ENCODE results near the gene STC2. TPM values are rescaled to one million over a fixed set of nuclear protein-coding genes. Genes with fewer than 3 reads are reported as not detected.

The STC2 gene
- total RNA-seq, 1 donor from 2014 or later, result 10.4 TPM

DNA sequence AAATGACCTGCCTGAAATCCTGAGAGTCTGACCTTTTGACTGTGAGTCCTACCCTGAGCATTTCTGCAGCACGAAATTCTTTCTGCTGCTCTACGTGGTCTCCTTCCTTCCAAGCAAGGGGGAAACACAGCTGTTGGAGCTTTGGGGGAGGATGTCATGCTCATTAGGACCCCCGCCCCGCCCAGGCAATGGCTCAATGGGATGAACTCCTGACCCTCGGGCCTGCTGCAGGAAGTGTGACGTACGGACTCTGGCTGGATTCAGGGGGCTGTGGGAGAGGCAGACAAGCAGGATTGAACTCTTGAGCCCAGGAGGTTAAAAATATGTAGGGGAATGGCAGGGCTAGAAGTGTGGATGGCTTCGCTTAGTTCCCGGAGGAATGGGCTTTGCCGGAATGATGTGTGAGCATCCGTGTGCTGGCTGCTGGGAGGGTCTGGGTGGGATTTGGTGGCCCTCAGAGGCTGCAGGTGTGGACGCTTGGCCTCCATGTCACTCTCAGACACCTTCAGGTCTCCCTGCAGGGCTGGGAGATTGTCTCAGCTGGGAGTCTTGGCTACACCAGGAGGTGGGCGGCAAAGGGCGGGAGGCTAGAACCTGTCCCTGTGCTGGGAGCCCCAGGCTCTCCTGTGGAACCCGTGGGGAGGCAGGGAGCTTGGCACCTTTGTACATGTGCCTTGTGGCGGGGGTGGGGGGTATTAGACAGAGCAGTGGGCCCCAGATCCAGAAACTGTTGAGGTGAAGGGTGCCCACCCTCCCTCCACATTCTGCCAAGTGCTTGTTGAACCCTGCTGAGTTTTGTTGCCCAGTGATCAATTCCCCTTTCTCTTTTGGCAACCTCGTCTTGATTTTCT lies 26.3 kb downstream of the STC2 start:
- DNase-seq (ENCODE audit: missing footprints), result no peak
- intact Hi-C loops (cut with DNase I), result no loop called here
- ATAC-seq, result no peak

DNA sequence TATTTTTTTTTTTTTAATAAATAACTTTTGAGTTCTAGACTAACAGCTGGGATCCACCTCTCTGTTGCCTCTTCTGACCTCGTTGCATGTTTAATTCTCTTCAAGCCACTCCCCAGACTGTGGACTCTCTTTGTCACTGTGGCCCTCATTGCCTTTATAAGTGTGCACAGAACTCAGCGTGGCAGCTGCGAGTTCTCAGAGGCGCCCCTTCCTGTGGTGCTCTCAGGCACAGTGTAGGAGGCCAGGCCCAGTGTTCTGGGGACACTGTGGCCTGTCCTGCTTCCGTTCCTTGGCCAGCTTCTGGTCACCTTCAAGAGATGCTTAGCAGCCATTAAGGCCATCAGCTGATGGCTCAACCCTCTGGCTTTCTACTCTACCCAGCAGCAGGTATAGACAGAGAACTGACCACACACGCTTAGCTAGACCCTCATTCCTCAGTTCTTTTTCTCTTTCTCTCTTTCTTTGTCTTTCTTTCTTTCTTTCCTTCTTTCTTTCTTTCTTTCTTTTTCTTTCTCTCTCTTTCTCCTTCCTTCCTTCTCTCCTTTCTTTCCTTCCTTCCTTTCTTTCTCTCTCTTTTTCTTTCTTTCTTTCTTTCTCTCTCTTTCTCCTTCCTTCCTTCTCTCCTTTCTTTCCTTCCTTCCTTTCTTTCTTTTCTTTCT lies 27.7 kb downstream of the STC2 start:
- intact Hi-C loops (cut with DNase I), result no loop called here
- ATAC-seq, result no peak
- DNase-seq (ENCODE audit: missing footprints), result no peak

DNA sequence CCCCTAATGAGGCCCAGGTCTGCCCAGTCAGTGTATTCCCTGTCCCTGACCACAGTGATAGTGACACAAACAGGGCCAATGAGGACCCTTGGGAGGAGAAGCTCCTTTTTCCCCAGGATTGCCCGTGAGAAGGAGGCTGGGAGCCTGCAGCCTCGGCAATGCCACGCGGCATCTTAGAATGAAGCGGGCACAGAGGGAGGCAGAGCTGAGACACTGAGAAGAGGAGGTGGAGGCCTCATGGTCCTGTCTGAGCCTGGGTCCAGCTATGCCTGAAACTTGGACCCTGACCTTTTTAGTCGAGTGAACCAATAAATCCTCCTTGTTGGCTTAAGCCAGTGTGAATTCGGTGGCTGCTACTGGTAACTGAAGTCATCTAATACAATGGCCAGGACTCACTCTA lies 28.4 kb downstream of the STC2 start:
- DNase-seq (ENCODE audit: missing footprints) (no peak), ATAC-seq (no peak)
- intact Hi-C loops (cut with DNase I), result loop anchor here (10.0 kb wide), 1 partner anchor 195 kb away; no protein-coding TSS in a partner anchor

DNA sequence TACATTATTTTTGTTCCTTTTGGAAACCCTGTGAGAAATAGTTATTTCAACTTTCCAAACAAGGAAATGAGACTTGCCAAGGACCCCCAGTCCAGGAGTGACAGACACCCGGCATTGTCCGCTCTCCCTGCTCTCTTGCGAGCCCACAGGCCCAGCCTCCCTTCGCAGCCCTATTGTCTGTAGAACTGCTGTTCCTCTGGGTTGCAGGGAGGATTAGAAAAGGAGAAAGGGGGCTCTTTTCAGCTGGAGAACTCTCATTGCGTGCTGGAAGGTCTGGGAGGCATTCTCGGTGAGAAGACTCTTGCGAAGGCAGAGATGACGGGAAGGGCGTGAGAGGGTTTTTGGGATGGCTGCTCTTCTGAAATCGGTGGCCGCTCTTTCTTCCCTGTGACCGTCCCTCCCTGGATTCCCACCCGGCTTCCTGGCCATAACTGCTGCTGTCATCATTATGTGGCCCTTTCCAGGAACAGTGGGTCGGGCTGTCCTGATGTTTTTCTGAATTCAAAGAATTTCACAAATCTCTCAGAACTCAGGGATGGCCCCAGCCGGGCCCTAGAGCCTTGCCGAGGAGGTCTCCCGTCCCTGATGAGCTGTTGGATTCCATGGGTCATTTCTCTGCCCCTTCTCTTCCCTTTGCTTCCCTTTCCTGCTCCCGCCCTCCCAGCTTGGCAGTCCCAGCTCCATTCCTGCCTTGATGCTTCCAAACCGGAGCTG lies 29.8 kb downstream of the STC2 start:
- ATAC-seq (no peak), DNase-seq (ENCODE audit: missing footprints) (no peak)
- intact Hi-C loops (cut with DNase I), result loop anchor here (10.0 kb wide), 1 partner anchor 196 kb away; no protein-coding TSS in a partner anchor

DNA sequence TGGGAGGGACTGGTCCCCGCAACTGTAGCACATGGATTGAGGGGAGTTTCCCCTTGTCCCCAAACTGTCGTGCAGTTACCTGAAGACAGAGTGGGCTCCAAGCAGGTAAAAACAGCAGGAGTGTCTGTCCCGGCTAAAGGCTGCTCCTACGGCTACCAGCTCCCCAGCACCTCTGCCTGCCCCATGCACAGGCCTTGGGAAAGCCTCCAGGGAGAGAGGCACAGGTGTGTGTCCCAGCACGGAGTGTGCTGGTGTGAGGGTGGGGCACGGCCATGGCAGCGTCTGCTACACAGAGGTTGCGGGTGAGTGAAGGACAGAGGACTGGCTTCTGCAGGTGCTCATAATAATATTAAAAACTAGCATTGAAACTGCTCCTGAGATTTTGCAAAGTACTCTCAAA lies 30.4 kb downstream of the STC2 start:
- DNase-seq (ENCODE audit: missing footprints), result no peak
- ATAC-seq, result no peak
- intact Hi-C loops (cut with DNase I), result loop anchor here (10.0 kb wide), 1 partner anchor 197 kb away; no protein-coding TSS in a partner anchor

DNA sequence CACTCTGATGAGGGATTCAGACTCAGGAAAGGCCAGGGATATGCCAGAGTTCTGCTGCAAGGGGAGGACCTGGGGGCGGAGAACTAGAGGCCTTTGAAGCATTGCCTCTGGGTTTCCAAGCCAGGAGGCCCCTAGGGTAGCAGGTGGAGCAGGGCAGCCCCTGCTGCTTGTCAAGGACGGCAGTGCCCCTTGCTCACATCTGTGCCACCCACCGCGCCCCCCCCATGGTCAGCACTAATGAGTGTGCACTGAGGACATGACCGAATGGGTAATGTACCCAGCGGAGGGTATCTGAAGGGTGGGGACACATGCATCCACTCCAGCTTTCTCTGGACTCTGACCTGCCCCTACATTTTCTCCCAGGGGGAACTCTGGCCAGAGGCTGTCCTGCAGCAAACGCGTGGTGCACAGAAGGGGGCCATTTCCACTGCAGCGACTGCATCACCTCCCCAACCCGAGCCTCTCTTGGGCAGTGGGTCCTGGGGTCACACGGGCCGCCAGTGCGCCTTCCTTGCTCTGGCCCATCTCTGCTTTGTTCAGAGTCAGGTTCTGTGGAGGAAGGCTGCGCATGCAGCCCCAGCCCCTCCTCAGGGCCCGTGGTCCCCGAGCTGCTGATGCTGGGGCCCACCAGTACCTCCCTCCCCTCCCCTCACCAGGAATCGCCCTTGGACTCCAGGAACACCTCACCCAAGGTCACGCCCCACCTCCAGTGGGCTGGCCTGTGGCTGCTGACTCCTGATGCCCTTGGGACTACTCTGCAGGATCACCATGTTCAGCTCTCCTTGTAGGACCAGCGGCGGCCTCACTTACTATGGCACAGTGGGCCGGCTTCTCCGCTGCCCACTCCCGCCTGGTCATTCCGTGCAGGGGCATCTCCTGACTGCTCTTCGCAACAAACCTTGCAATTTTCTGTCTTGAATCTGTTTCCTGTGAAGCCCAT lies 31.2 kb downstream of the STC2 start:
- DNase-seq (ENCODE audit: missing footprints), result no peak
- peak; percentile 29 for ATAC-seq
- intact Hi-C loops (cut with DNase I), result loop anchor here (10.0 kb wide), 1 partner anchor 198 kb away; no protein-coding TSS in a partner anchor

DNA sequence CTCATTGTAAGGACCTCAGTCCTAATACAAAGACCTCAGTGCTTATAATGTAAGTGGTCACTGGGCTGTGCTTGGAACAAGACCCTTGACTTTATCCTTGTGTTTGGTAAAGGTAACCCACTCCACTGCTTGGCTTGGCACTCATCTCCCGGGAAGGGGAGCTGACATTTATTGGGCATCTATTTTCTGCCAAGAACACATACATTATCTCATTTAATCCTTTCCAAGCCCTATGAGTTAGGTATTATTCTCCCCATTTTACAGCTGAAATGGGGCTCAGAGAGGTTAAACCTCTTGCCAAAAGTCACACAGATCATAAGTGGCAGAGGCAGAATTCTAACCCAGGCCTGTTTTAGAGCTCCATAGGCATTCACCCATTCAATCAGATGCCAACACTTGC lies 32.4 kb downstream of the STC2 start:
- intact Hi-C loops (cut with DNase I), result loop anchor here (2.0 to 10.0 kb wide), 2 partner anchors 199 to 277 kb away; no protein-coding TSS in a partner anchor
- no peak for ATAC-seq
- DNase-seq (ENCODE audit: missing footprints), result no peak

DNA sequence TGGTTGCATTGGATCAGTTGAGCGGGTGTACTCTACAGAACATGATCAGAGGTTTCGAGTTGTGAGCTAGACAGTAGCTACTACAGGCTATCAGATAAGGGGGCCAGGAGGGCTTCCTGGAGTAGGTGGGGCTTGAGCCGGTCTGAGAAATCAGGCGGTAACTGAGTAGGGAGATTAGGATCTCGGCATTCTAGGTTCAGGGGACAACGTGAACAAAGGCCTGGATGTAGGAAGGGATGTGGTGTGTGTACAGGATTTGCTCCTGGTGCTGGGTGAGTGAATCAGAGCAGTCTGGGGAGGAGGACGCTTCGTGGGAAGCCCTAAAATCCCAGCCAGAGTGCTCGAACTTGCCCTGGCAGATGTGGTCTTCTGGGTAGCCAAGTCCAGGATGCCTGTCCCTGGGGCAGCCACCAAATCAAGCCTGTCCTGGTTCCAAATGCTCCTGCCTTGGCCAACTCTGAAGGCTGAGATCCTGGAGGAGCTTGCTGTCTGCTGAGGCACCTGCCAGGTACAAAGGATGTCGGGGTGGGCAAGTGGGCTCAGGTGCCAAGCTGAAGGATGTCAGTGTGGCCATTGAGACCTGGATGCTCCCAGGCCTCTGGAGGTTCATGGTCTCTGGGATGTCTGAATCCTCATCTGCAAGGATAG lies 33.4 kb downstream of the STC2 start:
- ATAC-seq (no peak), DNase-seq (ENCODE audit: missing footprints) (no peak)
- intact Hi-C loops (cut with DNase I), result loop anchor here (1.0 to 10.0 kb wide), 3 partner anchors 38 to 278 kb away; no protein-coding TSS in a partner anchor

DNA sequence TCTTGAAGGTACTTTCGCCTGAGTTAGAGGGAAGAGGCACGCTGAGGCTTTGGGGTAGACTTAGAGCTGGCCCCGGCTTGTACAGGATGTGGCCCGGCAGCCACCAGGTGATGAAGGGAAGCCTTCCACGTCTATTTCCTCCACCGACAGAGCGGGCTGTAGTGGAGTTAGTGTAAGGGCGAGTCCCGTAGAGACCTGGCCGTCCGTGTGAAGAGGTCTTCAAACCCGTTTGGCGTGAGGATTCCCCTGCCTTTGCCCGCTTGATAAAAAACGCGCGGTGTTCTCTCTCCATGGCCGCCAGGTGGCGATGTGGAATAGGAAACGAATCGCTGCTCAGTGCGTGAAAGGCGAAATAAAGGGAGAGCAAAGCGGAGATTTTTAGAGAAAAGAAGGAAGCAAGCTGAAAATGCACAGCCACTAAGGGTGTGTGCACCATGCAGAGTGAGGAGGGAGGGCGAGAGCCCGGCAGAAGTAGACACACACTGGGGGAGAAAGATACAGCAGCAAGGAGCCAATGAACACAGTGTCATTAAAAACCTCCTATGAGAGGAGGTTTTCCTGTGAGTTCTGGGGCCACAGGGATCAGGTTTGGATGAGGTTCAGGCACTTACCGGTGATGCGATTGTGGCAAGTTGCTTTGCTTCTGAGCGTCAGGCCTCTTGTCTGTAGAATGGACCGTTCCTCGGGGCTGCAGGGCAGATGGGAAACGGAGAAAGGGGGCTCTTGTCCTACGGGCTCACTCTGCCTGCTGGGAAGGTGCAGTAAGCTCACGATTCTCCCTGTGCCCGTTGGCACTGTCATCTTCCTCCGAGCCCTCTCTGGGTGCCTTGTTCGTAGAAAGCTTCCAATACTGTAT lies 34.2 kb downstream of the STC2 start:
- ATAC-seq (peak; percentile 55), DNase-seq (ENCODE audit: missing footprints) (peak; percentile 89)
- intact Hi-C loops (cut with DNase I), result loop anchor here (1.0 to 10.0 kb wide), 3 partner anchors 38 to 279 kb away; no protein-coding TSS in a partner anchor

DNA sequence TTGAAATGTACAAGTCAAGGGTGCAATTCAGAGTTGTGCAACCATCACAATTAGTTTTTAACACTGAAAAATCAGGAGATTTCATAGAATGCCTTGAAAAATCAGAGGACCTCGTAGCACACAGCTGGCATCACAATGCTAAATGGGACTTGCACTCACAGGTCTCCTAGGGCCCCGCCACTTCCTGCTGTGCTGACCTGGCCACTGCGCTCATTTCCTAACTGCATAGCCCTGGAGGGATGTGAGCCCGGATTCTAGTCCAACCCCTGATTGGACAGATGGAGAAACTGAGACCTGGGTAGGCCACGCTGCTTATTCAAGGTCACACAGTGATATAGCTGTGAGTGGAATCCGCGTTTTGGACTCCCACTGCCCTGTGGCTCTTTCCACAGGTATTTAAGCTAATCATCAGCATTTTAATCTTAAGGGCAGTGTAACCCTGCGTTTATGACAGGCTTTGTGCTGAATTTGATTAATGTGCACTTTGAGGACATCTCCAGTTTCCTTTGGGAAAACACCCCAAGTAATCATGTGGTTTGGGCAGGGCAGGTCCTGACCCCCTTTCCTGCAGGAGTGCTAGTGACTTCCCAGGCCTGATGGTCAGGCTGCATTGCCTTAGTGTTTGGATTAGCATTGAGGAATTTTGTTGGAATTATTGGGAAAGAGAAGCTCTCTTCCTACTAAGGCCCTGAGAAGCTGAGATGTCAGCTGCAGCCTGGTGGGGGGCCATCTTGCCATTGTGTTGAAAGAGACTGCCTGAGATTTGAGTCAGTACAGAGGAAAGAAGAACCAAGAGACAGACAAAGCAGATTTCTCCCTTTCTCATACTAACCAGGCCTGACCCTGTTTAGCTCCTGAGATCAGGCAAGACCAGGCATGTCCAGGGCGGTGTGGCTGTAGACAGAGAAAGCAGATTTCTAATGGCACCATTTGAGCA lies 36.2 kb downstream of the STC2 start:
- no peak for ATAC-seq
- intact Hi-C loops (cut with DNase I), result loop anchor here (10.0 kb wide), 1 partner anchor 203 kb away; no protein-coding TSS in a partner anchor
- DNase-seq (ENCODE audit: missing footprints), result no peak

DNA sequence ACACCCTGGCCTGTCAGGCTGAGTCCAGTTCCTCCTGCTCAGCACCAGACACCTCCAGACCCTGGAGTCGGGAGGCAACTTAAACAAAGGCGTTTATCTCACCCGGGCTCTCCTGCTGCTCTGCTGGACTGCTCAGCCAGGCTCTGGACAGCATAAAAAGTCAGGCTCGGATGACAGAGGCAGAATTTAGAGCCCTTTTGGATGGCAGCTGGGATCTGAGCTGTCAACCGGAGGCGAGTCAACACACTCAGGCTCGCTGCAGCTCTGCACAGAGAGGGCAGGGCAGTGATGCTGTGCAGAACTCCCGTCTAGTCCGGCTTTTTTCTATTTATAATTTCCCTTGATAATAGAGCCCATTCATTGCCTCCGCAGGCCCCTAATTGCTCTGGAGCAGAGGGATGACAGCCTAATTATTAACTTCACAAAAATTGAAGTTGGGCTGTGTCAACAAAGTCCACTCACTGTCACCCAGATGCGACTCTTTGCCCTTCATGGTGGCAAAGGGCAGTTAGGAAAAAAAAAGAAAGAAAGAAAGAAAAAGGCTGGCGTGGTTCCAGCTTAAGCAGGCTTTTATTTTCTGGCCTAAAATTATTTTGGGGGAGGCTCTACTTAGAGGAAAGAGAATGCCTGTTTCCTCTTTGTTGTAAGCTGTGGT lies 37.6 kb downstream of the STC2 start:
- DNase-seq (ENCODE audit: missing footprints), result no peak
- intact Hi-C loops (cut with DNase I), result loop anchor here (10.0 kb wide), 1 partner anchor 204 kb away; no protein-coding TSS in a partner anchor
- peak; percentile 65 for ATAC-seq

DNA sequence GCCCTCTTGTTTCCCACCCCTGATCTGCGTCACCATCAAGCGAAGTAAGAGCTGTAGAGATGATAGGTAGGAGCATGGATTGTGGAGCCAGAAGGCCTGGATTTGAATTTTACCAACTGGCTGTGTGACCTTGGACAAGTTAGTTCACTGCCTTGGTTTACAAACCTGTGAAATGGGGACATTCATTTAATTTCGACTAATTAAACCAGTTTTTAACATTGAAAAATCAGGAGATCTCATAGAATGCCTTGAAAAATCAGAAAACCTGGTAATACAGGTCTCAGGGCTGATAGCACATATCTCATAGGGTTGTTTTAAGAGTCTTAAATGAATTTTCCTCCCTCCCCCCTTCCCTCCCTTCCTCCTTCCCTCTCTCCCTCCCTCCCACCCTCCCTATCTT lies 38.8 kb downstream of the STC2 start:
- intact Hi-C loops (cut with DNase I), result loop anchor here (10.0 kb wide), 1 partner anchor 575 kb away; no protein-coding TSS in a partner anchor
- ATAC-seq (no peak), DNase-seq (ENCODE audit: missing footprints) (no peak)

DNA sequence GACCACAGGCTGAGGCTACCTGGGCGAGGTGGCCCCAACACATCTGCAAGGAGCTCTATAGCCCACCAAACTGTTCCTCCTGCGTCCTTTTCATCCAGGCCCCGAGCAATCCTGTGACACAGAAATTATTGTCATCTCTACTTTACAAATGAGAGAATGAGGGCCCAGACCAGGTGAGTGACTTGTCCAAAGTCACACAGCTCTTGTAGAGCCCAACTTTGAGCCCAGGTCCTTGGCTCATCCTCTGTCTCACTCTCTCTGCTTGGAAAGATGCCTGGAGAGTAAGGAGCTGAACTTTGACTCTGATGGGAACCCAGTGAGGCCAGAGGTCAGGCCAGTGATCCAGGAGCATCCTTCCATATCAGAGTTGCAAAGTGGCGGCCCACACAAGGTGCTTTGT lies 39.6 kb downstream of the STC2 start:
- DNase-seq (ENCODE audit: missing footprints), result no peak
- ATAC-seq, result no peak
- intact Hi-C loops (cut with DNase I), result loop anchor here (10.0 kb wide), 1 partner anchor 574 kb away; no protein-coding TSS in a partner anchor

DNA sequence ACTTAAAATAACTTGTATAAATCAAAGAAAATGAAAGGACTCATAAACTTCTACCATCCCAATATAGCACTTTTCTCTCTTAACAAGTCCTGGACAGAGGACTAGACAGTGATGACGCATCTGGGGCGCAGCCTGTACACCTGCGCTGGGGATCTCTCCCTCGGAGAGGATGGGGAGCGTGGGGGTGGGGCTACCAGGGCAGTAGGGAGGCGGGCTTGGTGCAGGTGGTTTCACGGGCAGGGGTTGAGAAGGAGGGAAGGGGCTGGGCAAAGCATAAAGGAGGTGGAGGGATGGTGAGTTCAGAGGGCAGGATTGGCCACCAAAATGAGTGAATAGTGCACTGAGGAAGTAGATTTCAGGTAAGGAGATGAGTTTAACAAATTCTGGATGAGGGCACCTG lies 41.1 kb downstream of the STC2 start:
- intact Hi-C loops (cut with DNase I), result loop anchor here (10.0 kb wide), 1 partner anchor 572 kb away; no protein-coding TSS in a partner anchor
- no peak for DNase-seq (ENCODE audit: missing footprints)
- ATAC-seq, result no peak
